ENCODE data around the gene ARHGEF7. TPM values are rescaled to one million over a fixed set of nuclear protein-coding genes. Genes with fewer than 3 reads are reported as not detected.

Gene ARHGEF7
- total and polyA plus RNA-seq, 2 experiments from 2014 or later: 23.6 to 58.9 TPM

DNA sequence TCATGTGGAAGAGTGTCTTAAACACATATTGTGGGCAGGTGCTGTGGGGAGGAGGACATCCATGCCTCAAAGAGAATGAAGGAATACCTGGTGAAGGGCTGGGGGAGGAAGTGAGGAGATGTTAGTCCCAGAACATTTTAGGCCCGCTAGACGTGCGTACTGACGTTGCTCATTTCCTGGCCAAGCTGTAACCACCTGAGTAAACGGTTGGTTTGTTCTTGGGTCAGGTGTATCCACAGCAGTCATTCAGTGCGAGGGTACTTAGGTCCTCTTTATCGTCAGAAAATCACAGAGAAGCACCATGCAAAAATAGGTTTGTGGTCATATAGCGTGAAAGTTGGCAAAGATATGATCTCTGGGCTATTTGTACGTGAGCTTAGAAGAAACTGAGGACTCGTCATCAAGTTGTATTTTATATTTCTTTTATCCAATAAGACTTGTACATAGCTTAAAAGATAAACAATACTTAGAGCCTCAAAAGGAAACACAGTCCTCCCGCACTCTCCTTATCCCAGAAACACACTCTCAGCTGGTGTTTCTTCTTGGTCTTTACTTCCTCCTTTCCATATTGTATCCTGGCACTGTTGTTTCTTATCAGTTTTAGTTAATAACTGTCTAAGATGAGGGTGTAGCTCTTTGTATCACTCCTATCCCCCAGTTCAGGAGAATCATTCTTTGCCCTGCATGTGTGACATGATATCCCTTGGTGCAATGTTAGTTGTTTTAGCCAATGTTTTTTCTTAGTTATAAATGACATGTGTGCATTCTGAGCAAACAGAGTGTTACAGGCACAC, 52.0 kb downstream of the ARHGEF7 start:
- ATAC-seq (no peak), DNase-seq (ENCODE audit: low spot score) (no peak)
- H3K4me1 ChIP-seq (ENCODE audit: insufficient read depth): peaks cover 14% of the 10 kb centered on the region
- no peaks in the 10 kb centered on the region for H3K9me2 ChIP-seq (ENCODE audit: insufficient read depth)
- no peak overlapping the region for H3K4me3 Mint-ChIP-seq
- no peak for TF ChIP-seq ZNF114 (CRISPR knock-in tag; IDR thresholded peaks at IDR 0.05)
- TF ChIP-seq POLR2AphosphoS5 (IDR thresholded peaks at IDR 0.05; ENCODE audit: low read depth): no peak
- TF ChIP-seq, protein P1, sequence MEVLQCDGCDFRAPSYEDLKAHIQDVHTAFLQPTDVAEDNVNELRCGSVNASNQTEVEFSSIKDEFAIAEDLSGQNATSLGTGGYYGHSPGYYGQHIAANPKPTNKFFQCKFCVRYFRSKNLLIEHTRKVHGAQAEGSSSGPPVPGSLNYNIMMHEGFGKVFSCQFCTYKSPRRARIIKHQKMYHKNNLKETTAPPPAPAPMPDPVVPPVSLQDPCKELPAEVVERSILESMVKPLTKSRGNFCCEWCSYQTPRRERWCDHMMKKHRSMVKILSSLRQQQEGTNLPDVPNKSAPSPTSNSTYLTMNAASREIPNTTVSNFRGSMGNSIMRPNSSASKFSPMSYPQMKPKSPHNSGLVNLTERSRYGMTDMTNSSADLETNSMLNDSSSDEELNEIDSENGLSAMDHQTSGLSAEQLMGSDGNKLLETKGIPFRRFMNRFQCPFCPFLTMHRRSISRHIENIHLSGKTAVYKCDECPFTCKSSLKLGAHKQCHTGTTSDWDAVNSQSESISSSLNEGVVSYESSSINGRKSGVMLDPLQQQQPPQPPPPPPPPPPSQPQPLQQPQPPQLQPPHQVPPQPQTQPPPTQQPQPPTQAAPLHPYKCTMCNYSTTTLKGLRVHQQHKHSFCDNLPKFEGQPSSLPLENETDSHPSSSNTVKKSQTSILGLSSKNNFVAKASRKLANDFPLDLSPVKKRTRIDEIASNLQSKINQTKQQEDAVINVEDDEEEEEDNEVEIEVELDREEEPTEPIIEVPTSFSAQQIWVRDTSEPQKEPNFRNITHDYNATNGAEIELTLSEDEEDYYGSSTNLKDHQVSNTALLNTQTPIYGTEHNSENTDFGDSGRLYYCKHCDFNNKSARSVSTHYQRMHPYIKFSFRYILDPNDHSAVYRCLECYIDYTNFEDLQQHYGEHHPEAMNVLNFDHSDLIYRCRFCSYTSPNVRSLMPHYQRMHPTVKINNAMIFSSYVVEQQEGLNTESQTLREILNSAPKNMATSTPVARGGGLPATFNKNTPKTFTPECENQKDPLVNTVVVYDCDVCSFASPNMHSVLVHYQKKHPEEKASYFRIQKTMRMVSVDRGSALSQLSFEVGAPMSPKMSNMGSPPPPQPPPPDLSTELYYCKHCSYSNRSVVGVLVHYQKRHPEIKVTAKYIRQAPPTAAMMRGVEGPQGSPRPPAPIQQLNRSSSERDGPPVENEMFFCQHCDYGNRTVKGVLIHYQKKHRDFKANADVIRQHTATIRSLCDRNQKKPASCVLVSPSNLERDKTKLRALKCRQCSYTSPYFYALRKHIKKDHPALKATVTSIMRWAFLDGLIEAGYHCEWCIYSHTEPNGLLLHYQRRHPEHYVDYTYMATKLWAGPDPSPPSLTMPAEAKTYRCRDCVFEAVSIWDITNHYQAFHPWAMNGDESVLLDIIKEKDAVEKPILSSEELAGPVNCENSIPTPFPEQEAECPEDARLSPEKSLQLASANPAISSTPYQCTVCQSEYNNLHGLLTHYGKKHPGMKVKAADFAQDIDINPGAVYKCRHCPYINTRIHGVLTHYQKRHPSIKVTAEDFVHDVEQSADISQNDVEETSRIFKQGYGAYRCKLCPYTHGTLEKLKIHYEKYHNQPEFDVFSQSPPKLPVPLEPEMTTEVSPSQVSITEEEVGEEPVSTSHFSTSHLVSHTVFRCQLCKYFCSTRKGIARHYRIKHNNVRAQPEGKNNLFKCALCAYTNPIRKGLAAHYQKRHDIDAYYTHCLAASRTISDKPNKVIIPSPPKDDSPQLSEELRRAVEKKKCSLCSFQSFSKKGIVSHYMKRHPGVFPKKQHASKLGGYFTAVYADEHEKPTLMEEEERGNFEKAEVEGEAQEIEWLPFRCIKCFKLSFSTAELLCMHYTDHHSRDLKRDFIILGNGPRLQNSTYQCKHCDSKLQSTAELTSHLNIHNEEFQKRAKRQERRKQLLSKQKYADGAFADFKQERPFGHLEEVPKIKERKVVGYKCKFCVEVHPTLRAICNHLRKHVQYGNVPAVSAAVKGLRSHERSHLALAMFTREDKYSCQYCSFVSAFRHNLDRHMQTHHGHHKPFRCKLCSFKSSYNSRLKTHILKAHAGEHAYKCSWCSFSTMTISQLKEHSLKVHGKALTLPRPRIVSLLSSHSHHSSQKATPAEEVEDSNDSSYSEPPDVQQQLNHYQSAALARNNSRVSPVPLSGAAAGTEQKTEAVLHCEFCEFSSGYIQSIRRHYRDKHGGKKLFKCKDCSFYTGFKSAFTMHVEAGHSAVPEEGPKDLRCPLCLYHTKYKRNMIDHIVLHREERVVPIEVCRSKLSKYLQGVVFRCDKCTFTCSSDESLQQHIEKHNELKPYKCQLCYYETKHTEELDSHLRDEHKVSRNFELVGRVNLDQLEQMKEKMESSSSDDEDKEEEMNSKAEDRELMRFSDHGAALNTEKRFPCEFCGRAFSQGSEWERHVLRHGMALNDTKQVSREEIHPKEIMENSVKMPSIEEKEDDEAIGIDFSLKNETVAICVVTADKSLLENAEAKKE (CRISPR knock-in tag; IDR thresholded peaks at IDR 0.05): no peak
- no peak for TF ChIP-seq ETS1 (IDR thresholded peaks at IDR 0.05)
- TF ChIP-seq JUNB (IDR thresholded peaks at IDR 0.05; ENCODE audit: unreplicated experiment): no peak
- no peak for TF ChIP-seq REST (IDR thresholded peaks at IDR 0.05; ENCODE audit: unreplicated experiment)
- no peak for TF ChIP-seq EZH2 (IDR thresholded peaks at IDR 0.05; ENCODE audit: low read depth, unreplicated experiment)
- no peak for TF ChIP-seq CREB1 (CRISPR knock-in tag; IDR thresholded peaks at IDR 0.05; ENCODE audit: low read depth)
- no peak overlapping the region for H3K27ac ChIP-seq (ENCODE audit: low read depth)
- H3K36me3 Mint-ChIP-seq (ENCODE audit: low read depth): peaks cover 16% of the 10 kb centered on the region
- H3K36me3 ChIP-seq (ENCODE audit: insufficient read depth): no peaks in the 10 kb centered on the region
- H4K20me1 ChIP-seq (replicated peaks; ENCODE audit: insufficient read depth): peaks cover 64% of the 10 kb centered on the region
- H2AFZ ChIP-seq: no peak overlapping the region
- peaks cover 100% of the 10 kb centered on the region for H3K79me2 ChIP-seq (replicated peaks; ENCODE audit: insufficient read depth)
- H3K4me3 ChIP-seq: no peak overlapping the region
- peaks cover 16% of the 10 kb centered on the region for H3K4me1 Mint-ChIP-seq
- no peaks in the 10 kb centered on the region for H3F3A ChIP-seq (replicated peaks; ENCODE audit: low read depth)
- H3K4me2 ChIP-seq: no peak overlapping the region
- H3K27me3 Mint-ChIP-seq (ENCODE audit: insufficient read depth, low read depth, poor library complexity): peaks cover 3% of the 10 kb centered on the region
- no peaks in the 10 kb centered on the region for H3K9me3 Mint-ChIP-seq
- H3K27me3 ChIP-seq (ENCODE audit: insufficient read depth): no peaks in the 10 kb centered on the region
- H3K27ac Mint-ChIP-seq: no peak overlapping the region

Data from GM23338 (cell line).